OCI-LY3 (cell line): ENCODE measurements around the gene PTCRA.

Source experiments
- H2AFZ ChIP-seq: fragments of 200-600, 300-600 bp; shearing (Covaris generic); 2 replicates; pipeline ENCODE4 v1.6.0; 2014; ENCODE audit warnings: antibody characterized with exemption, low read depth, low read length
- H3K27ac ChIP-seq: fragments of 200-600, 300-600 bp; sonication (generic); 2 replicates; pipeline ENCODE4 v1.5.1; 2014; ENCODE audit warnings: mild to moderate bottlenecking, low read length, moderate library complexity, mixed read lengths
- H3K27me3 ChIP-seq: fragments of 200-600, 300-600 bp; sonication (generic); 2 replicates; pipeline ENCODE4 v1.6.1; 2014; ENCODE audit warnings: low read depth, low read length, mixed read lengths
- H3K36me3 ChIP-seq: fragments of 200-600, 300-600 bp; sonication (generic); replicated peaks from 2 replicates; pipeline ENCODE3; 2014; ENCODE audit warnings: low read depth, low read length, mixed read lengths
- H3K4me1 ChIP-seq: fragments of 300-600, 200-600 bp; sonication (generic); 2 replicates; pipeline ENCODE4 v1.6.1; 2014; ENCODE audit warnings: low read length, mixed read lengths
- H3K4me2 ChIP-seq: fragments of 200-600, 300-600 bp; sonication (generic); 2 replicates; pipeline ENCODE4 v1.6.1; 2014; ENCODE audit warnings: low read length, mixed read lengths
- H3K4me3 ChIP-seq: fragments of 300-600, 200-600 bp; sonication (generic); 2 replicates; pipeline ENCODE4 v1.5.1; 2014; ENCODE audit warnings: antibody characterized with exemption, mild to moderate bottlenecking, low read length, moderate library complexity
- H3K79me2 ChIP-seq: fragments of 300-600, 200-600 bp; shearing (Covaris generic); 2 replicates; pipeline ENCODE4 v1.6.1; 2014; ENCODE audit warnings: mild to moderate bottlenecking, low read length, mixed read lengths
- H3K9ac ChIP-seq: fragments of 300-600, 200-600 bp; shearing (Covaris generic); 2 replicates; pipeline ENCODE4 v1.6.0; 2014; ENCODE audit warnings: mild to moderate bottlenecking, low read length, moderate library complexity
- H3K9me3 ChIP-seq: fragments of 200-600, 300-600 bp; shearing (Covaris generic); 2 replicates; pipeline ENCODE4 v1.6.1; 2014; ENCODE audit warnings: low read length, mixed read lengths; ENCODE audit not compliant: insufficient read depth
- H4K20me1 ChIP-seq: fragments of 200-600, 300-600 bp; sonication (generic); 2 replicates; pipeline ENCODE4 v1.6.1; 2016; ENCODE audit warnings: low read length, mixed read lengths; ENCODE audit not compliant: insufficient read depth
- CTCF ChIP-seq: fragments of 200-600, 300-600 bp; sonication (generic); IDR thresholded peaks from 2 replicates; pipeline ENCODE4 v1.5.1; 2014; ENCODE audit warnings: antibody characterized with exemption, low read length, low read depth
- EZH2phosphoT487 ChIP-seq: fragments of 200-600 bp; shearing (Covaris generic); IDR thresholded peaks from 2 replicates; pipeline ENCODE4 v1.6.1; 2018; ENCODE audit warnings: antibody characterized with exemption, mixed run types, low read depth

PTCRA gene

GRCh38 chr6:42959917-42960242 is 44.0 kb downstream of the PTCRA start:
- H3K9ac ChIP-seq, result no peak overlapping the region
- H3K27me3 ChIP-seq, result no peaks in the 10 kb centered on the region
- H3K9me3 ChIP-seq, result no peaks in the 10 kb centered on the region
- no peaks in the 10 kb centered on the region for H3K79me2 ChIP-seq
- no peaks in the 10 kb centered on the region for H4K20me1 ChIP-seq
- H3K36me3 ChIP-seq, result no peaks in the 10 kb centered on the region
- no peak overlapping the region for H3K4me3 ChIP-seq
- H3K4me1 ChIP-seq, result no peaks in the 10 kb centered on the region
- H2AFZ ChIP-seq, result no peak overlapping the region
- no peak for TF ChIP-seq EZH2phosphoT487
- TF ChIP-seq CTCF, result no peak
- H3K27ac ChIP-seq, result no peak overlapping the region
- H3K4me2 ChIP-seq, result no peak overlapping the region

GRCh38 chr6:42960243-42961019 is 44.6 kb downstream of the PTCRA start, which contains the start of gene GNMT:
Gene GNMT, plus strand, starts transcription at chr6:42960754. Its CDS starts 14 bp downstream, at chr6:42960768.
- H3K4me2 ChIP-seq, result no peak within 1 kb of the TSS
- H2AFZ ChIP-seq, result no peak within 1 kb of the TSS
- H3K4me3 ChIP-seq, result no peak within 1 kb of the TSS

GRCh38 chr6:42961020-42961470 is 45.2 kb downstream of the PTCRA start:
- no peaks in the 10 kb centered on the region for H4K20me1 ChIP-seq
- H3K36me3 ChIP-seq, result no peaks in the 10 kb centered on the region
- H2AFZ ChIP-seq, result no peak overlapping the region
- no peaks in the 10 kb centered on the region for H3K27me3 ChIP-seq
- H3K79me2 ChIP-seq, result no peaks in the 10 kb centered on the region
- no peak overlapping the region for H3K4me2 ChIP-seq
- H3K4me1 ChIP-seq, result no peaks in the 10 kb centered on the region
- no peak overlapping the region for H3K4me3 ChIP-seq
- H3K27ac ChIP-seq, result no peak overlapping the region
- no peak for TF ChIP-seq EZH2phosphoT487
- TF ChIP-seq CTCF, result no peak
- no peaks in the 10 kb centered on the region for H3K9me3 ChIP-seq
- no peak overlapping the region for H3K9ac ChIP-seq

More at GRCh38 chr6:42960243-42961019, 44.6 kb downstream of the PTCRA start, which contains the start of gene GNMT:
- H3K4me1 ChIP-seq, result no peaks in the 10 kb centered on the region
- no peaks in the 10 kb centered on the region for H4K20me1 ChIP-seq
- TF ChIP-seq EZH2phosphoT487, result no peak
- no peak for TF ChIP-seq CTCF
- no peaks in the 10 kb centered on the region for H3K79me2 ChIP-seq
- no peaks in the 10 kb centered on the region for H3K9me3 ChIP-seq
- H3K9ac ChIP-seq, result no peak within 1 kb of the TSS
- no peaks in the 10 kb centered on the region for H3K27me3 ChIP-seq
- H3K36me3 ChIP-seq, result no peaks in the 10 kb centered on the region
- no peak within 1 kb of the TSS for H3K27ac ChIP-seq

GRCh38 chr6:42962096-42962495 is 46.2 kb downstream of the PTCRA start:
- H3K27ac ChIP-seq, result no peak overlapping the region
- H3K4me2 ChIP-seq, result no peak overlapping the region
- H3K36me3 ChIP-seq, result no peaks in the 10 kb centered on the region
- H3K9ac ChIP-seq, result no peak overlapping the region
- H3K27me3 ChIP-seq, result no peaks in the 10 kb centered on the region
- TF ChIP-seq EZH2phosphoT487, result no peak
- no peak for TF ChIP-seq CTCF
- H3K9me3 ChIP-seq, result no peaks in the 10 kb centered on the region
- H3K4me1 ChIP-seq, result no peaks in the 10 kb centered on the region
- H3K79me2 ChIP-seq, result no peaks in the 10 kb centered on the region
- no peaks in the 10 kb centered on the region for H4K20me1 ChIP-seq
- H3K4me3 ChIP-seq, result no peak overlapping the region
- no peak overlapping the region for H2AFZ ChIP-seq
